IPS-18c (cell line): ENCODE results near the gene OR4B1.

ENCODE experiments used
- H3K4me3 ChIP-seq: 2 replicates; pipeline ENCODE4 v1.7.0; 2013; ENCODE audit warnings: low read depth, mild to moderate bottlenecking, low read length, moderate library complexity; ENCODE audit not compliant: insufficient read depth
- H3K9me3 ChIP-seq: one replicate; pipeline ENCODE4 v1.6.1; 2013; ENCODE audit warnings: mild to moderate bottlenecking, low read length, moderate library complexity; ENCODE audit not compliant: control insufficient read depth, insufficient read depth

The OR4B1 gene

GRCh38 chr11:48237727-48238126, 21.1 kb downstream of the OR4B1 start:
- peaks cover 18% of the 10 kb centered on the region for H3K9me3 ChIP-seq
- H3K4me3 ChIP-seq: no peak overlapping the region

DNA sequence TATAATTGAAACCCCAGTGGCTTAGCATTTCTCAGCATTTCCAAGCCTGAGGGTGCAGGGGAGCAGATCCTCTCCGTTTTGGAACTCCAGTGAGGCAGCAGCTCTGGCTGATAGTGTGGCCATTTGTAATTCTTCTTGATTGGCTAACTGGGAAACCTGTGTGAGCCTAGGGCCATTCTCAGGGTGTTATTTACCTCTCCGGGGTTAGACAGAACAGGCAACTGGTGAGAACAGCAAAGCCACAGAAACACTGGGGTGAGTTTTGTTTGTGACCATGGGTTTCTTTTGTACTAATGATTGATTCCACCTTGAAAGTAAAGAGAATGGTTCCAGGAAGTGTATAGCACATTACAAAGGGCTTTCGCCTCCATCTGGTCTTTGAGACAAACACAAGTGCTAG, 25.9 kb downstream of the OR4B1 start:
- Histone ChIP-seq H3K4me3 (no peak overlapping the region), H3K9me3 (peaks cover 8% of the 10 kb centered on the region)

- Histone ChIP-seq H3K4me3 (no peak within 1 kb of the TSS; the same call in 1 of the 2 replicates), H3K9me3 (peaks cover 8% of the 10 kb centered on the region)
Observed at GRCh38 chr11:48244804-48245203, 28.2 kb downstream of the OR4B1 start, which contains the start of gene OR4X2. Gene OR4X2 (plus strand): TSS chr11:48245104. CDS start chr11:48245104, 0 bp downstream.

- Histone ChIP-seq H3K9me3 (no peaks in the 10 kb centered on the region), H3K4me3 (no peak overlapping the region)
Observed at GRCh38 chr11:48248902-48249301, 32.3 kb downstream of the OR4B1 start.

DNA sequence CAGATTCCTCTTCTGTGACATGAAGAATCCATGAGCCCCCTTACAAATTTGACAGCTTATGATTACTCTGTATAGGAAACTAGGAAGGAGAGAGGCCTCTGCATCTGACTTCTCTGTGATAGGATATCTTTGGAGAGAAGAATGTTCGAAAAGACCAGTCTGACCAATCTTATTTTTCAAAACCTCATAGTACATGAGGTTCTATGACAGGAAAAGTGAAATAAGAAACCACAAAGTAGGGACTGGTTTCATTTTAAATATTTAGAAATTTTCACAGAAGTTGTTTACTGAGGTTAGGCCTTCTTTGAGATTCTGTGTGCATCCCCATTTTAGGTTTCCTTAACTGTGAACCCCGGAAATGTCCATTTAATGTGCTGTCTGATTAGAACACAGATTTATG, 45.0 kb downstream of the OR4B1 start:
- no peak overlapping the region for H3K4me3 ChIP-seq
- peaks cover 10% of the 10 kb centered on the region for H3K9me3 ChIP-seq

DNA sequence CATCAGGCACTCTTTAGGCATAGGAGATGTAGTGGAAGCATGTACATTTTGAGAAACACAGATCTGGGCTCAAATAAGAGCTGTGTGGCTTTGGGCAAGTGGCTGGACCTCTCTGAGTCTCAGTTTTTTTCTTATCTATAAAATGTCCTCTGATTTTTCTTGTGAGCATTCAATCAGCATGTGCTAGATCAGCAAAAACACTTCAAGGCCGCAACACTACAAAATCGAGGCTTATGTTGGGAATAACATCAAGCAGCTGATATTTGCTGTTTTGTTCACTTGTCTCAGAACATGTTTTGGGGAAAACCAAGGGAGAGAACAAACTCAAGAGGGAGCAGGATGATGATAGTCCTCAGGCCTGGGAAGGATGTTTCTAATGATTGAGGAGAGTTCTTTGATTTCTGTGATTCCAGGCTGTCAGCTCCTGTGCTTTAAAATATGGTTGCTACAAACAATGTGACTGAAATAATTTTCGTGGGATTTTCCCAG, 46.9 kb downstream of the OR4B1 start, which contains the start of gene OR4X1:
Gene OR4X1, plus strand, starts transcription at position 439 of the 489 bp plus-strand sequence. Its CDS starts 0 bp downstream, at position 439.
- no peak within 1 kb of the TSS for H3K4me3 ChIP-seq
- peaks cover 6% of the 10 kb centered on the region for H3K9me3 ChIP-seq
